ENCODE results near the gene NKX3-2. TPM values are rescaled to one million over a fixed set of nuclear protein-coding genes. Genes with fewer than 3 reads are reported as not detected.

NKX3-2 gene
- total and polyA plus RNA-seq, 2 of the 4 experiments (the other 2 are of a cell fraction), result 0.05 TPM; not detected in 1

- ChIA-PET POLR2A (ENCODE audit: unreplicated experiment) (no interaction called here), CTCF (interaction anchor here (0.5 to 0.9 kb wide), 3 partner anchors 26 to 346 kb away, joined by 3 read pairs; no protein-coding TSS in a partner anchor)
- Histone ChIP-seq H3K9me1 (ENCODE audit: insufficient read depth, low read length) (no peaks in the 10 kb centered on the region), H3K36me3 (ENCODE audit: control insufficient read depth, insufficient read depth, low read length) (no peaks in the 10 kb centered on the region), H3K4ac (ENCODE audit: low read depth, low read length) (no peak overlapping the region), H2BK120ac (ENCODE audit: low read depth, low read length) (no peak overlapping the region), H2AK5ac (ENCODE audit: low read depth, low read length) (no peak overlapping the region), H3K79me1 (ENCODE audit: low read depth in 1 of 2, low read length in 2 of 2) (no peaks in the 10 kb centered on the region), H2BK15ac (ENCODE audit: low read depth, low read length) (no peak overlapping the region), H4K5ac (ENCODE audit: low read depth, low read length) (no peak overlapping the region), H3K56ac (ENCODE audit: extremely low read depth, insufficient read depth, low read length) (no peak overlapping the region), H4K8ac (ENCODE audit: low read depth in 2 of 2, low read length in 2 of 2) (no peak overlapping the region), H3K23ac (ENCODE audit: low read depth, low read length) (no peak overlapping the region), H3K4me1 (ENCODE audit: control insufficient read depth, insufficient read depth, low read length) (no peaks in the 10 kb centered on the region), H3K27ac (ENCODE audit: insufficient read depth, low read length) (no peak overlapping the region), H2AFZ (replicated peaks; ENCODE audit: low read length, poor library complexity) (no peak overlapping the region), H4K20me1 (ENCODE audit: insufficient read depth, low read length) (no peaks in the 10 kb centered on the region), H4K91ac (ENCODE audit: insufficient read depth, low read depth, low read length) (no peak overlapping the region), H3K9me3 (ENCODE audit: control insufficient read depth, insufficient read depth, low read length) (peaks cover 15% of the 10 kb centered on the region), H3K4me3 (ENCODE audit: insufficient read depth, low read depth, low read length) (no peak overlapping the region), H2BK20ac (ENCODE audit: low read depth, low read length) (no peak overlapping the region), H3K9ac (ENCODE audit: low read depth, low read length) (no peak overlapping the region), H3K4me2 (ENCODE audit: low read depth, low read length) (no peak overlapping the region), H3K18ac (ENCODE audit: low read depth, low read length) (no peak overlapping the region), H2AK9ac (replicated peaks; ENCODE audit: low read depth, low read length, poor library complexity) (no peak overlapping the region), H3K27me3 (ENCODE audit: control insufficient read depth, insufficient read depth, low read length) (peaks cover 49% of the 10 kb centered on the region), H3K14ac (replicated peaks; ENCODE audit: low read depth, low read length) (no peak overlapping the region), H2BK5ac (ENCODE audit: low read depth, low read length, poor library complexity, severe bottlenecking) (no peak overlapping the region)
- intact Hi-C loops (cut with micrococcal nuclease), result no loop called here
- TF ChIP-seq ELK1 (IDR thresholded peaks at IDR 0.05; ENCODE audit: borderline replicate concordance, low read depth, low read length) (no peak), RAD21 (IDR thresholded peaks at IDR 0.05; ENCODE audit: low read length) (no peak), POLR2A (IDR thresholded peaks at IDR 0.05; ENCODE audit: low read depth, low read length) (no peak), MAZ (IDR thresholded peaks at IDR 0.05; ENCODE audit: borderline replicate concordance, low read depth, low read length) (no peak)
- DNase-seq, result no peak
- dilution Hi-C loops (cut with HindIII; ENCODE audit: low sequenced_read_pairs, unreplicated experiment), result no loop called here
- no peak for ATAC-seq (ENCODE audit: low read depth)
- no CpG with 5 or more reads among the region's 2 CpGs for WGBS, 2 experiments (ENCODE audit: extremely low coverage in 2 of 2, insufficient read length in 1 of 2)
- in situ Hi-C loops (cut with MboI; ENCODE audit: low sequenced_read_pairs), result no loop called here
- BruUV-seq (replicated peaks), result no TSS peak
Measured at GRCh38 chr4:13521047-13521446, 23.3 kb downstream of the NKX3-2 start.
